Activated CD4-positive, alpha-beta T cell treated with anti-CD3 and anti-CD28 coated beads for 36 hours (primary cell): ENCODE results near the gene AGPAT4. TPM values are rescaled to one million over a fixed set of nuclear protein-coding genes. Genes with fewer than 3 reads are reported as not detected.

ENCODE experiments used
- ATAC-seq: fragments of 200-7000 bp; cut with Tn5 transposase; one replicate; pipeline ENCODE4 v1.10.0; 2021; ENCODE audit warnings: mild to moderate bottlenecking, moderate library complexity
- CTCF ChIA-PET: fragments of 350-600 bp; sonication (Branson Sonifier 250); formaldehyde crosslinking; loops from one replicate; lab custom pipeline; 2021; ENCODE audit warnings: antibody characterized with exemption; lab: Charles Lee
- POLR2A ChIA-PET: fragments of 350-600 bp; sonication (Branson Sonifier 250); formaldehyde crosslinking; loops from one replicate; lab custom pipeline; 2021; ENCODE audit warnings: antibody characterized with exemption, inconsistent platforms; lab: Charles Lee
- DNase-seq: peaks from one replicate; pipeline ENCODE4 v3.0.0-alpha.2; 2020
- H3K27ac Mint-ChIP-seq: one replicate; pipeline ENCODE4 v1.8.0; 2021; ENCODE audit warnings: mixed read lengths
- H3K27me3 Mint-ChIP-seq: one replicate; pipeline ENCODE4 v1.8.0; 2021; ENCODE audit warnings: mixed read lengths
- H3K36me3 Mint-ChIP-seq: one replicate; pipeline ENCODE4 v1.8.0; 2021; ENCODE audit warnings: low read depth, mixed read lengths
- H3K4me1 Mint-ChIP-seq: one replicate; pipeline ENCODE4 v1.8.0; 2021; ENCODE audit warnings: mixed read lengths
- H3K4me3 Mint-ChIP-seq: one replicate; pipeline ENCODE4 v1.8.0; 2021; ENCODE audit warnings: mild to moderate bottlenecking, moderate library complexity, mixed read lengths
- H3K9me3 Mint-ChIP-seq: one replicate; pipeline ENCODE4 v1.8.0; 2021; ENCODE audit warnings: low read depth, mixed read lengths
- intact Hi-C, 2 experiments: fragments of 100-400 bp; cut with DNase I in 1 of 2; cut with micrococcal nuclease in 1 of 2; formaldehyde crosslinking; loops; one replicate each; pipeline versions ENCODE4 v1.14.2 to v1.15.1; 2022 to 2024; cut with DNase I, micrococcal nuclease
- total RNA-seq, 2 experiments: library from RNA; stranded (reverse); gene quantifications; one replicate each; pipeline ENCODE4 v1.2.3, GENCODE V29; 2021

Gene AGPAT4
- total RNA-seq, 2 experiments from 2014 or later, result 4.7 to 5.0 TPM

DNA sequence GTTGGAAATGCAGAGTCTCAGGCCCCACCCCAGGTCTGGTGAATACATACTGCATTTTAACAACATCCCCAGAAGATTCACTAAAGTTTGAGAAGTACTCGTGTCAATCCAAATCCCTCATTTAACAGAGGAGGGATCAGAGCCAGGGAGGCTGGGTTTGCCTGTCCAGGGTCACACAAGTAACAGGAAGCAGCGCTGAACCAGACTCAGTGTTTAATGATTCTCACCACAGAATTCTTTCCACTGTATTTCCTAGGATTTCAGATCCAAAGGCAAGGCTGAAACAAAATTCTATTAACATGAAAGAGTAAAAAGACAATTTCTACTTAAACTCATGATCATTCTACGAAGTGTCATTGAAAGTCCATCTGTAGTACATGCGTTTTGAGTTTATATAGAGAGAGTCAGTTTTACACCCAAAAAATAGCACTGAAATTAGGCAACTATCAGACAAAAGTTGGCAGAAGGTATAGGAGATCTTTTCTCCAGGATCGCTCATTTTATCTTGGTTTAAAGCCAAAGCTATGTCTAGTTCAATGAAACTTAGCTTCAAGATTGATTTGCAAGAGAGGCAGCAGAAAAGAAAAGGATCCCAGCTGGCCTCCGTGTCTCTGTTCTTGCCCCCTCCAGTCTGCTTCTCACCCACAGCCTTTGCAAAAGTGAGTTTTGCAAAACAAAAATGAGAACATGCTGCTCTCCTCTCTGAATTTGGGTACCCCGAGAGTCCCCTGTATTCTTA is 6.0 kb upstream of the AGPAT4 start:
- CTCF ChIA-PET, result interaction anchor here (1.6 kb wide), 1 partner anchor 139 kb away, joined by 4 read pairs; no protein-coding TSS in a partner anchor
- peaks cover 3% of the 10 kb centered on the region for H3K4me1 Mint-ChIP-seq
- no peaks in the 10 kb centered on the region for H3K36me3 Mint-ChIP-seq
- DNase-seq (no peak), ATAC-seq (no peak)
- H3K27me3 Mint-ChIP-seq, result peaks cover 13% of the 10 kb centered on the region
- intact Hi-C loops, result loop anchor here (10.0 kb wide), 2 partner anchors 155 to 1305 kb away; no protein-coding TSS in a partner anchor
- POLR2A ChIA-PET, result no interaction called here
- no peak overlapping the region for H3K4me3 Mint-ChIP-seq
- peaks cover 7% of the 10 kb centered on the region for H3K9me3 Mint-ChIP-seq
- H3K27ac Mint-ChIP-seq, result no peak overlapping the region

DNA sequence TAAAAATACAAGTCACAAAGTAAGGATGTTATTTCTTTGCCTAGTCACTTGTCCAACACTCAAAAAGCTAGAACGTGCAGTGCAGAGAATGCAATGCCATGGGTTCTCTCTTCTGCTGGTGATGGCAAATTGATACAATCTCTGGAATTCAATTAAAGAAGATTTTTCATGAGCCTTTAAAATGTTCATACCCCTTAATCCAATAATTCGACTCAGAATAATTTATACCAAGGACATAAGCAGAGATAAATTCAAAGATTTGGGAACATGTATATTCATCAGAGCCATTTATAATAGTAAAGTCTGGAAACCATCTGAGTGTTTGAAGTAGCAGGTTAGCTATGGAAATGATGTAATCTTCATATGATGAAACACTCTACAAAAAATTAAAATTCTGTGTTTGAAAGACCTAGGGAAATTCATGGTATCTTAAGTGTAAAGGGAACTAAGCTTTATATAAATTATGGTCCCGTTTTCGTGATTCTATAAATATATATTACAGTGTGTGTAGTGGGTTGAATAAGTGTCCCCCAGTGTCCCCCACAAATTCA is 2.8 kb upstream of the AGPAT4 start:
- H3K4me1 Mint-ChIP-seq, result peaks cover 20% of the 10 kb centered on the region
- no peak for ATAC-seq
- intact Hi-C loops, result loop anchor here (10.0 kb wide), 2 partner anchors 152 to 1302 kb away; no protein-coding TSS in a partner anchor
- H3K36me3 Mint-ChIP-seq, result no peaks in the 10 kb centered on the region
- peaks cover 7% of the 10 kb centered on the region for H3K9me3 Mint-ChIP-seq
- no peak for DNase-seq
- H3K4me3 Mint-ChIP-seq, result no peak overlapping the region
- peaks cover 13% of the 10 kb centered on the region for H3K27me3 Mint-ChIP-seq
- ChIA-PET POLR2A (no interaction called here), CTCF (no interaction called here)
- H3K27ac Mint-ChIP-seq, result no peak overlapping the region

DNA sequence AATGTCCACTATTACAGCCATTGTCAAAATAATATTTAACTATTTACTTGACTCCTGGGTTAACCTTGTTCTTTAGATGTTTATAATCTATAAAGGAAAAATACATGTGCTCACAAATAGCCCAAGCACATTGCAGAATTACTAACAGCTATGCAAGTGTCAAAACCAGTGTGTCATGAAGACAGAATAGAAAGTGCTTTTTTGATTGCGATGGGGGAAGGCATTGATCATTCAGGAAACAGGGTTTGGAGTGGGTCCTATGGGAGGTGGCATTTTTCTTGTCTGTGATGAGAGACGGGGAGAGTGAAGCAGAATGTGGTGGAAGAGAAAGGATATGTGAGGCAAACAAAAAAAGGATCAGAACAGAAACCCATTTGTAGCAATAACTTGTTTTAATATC is 1.0 kb upstream of the AGPAT4 start:
- Mint-ChIP-seq H3K27ac (no peak overlapping the region), H3K27me3 (peaks cover 6% of the 10 kb centered on the region), H3K4me1 (peaks cover 23% of the 10 kb centered on the region), H3K9me3 (no peaks in the 10 kb centered on the region), H3K4me3 (no peak overlapping the region), H3K36me3 (peaks cover 3% of the 10 kb centered on the region)
- ChIA-PET POLR2A (no interaction called here), CTCF (no interaction called here)
- DNase-seq (no peak), ATAC-seq (no peak)
- intact Hi-C loops, result loop anchor here (1.0 to 10.0 kb wide), 8 partner anchors 39 to 1452 kb away; partner anchors contain the start of genes MAP3K4 (in 2 of the 2), PACRG (in 1 of the 2) and PRKN (in 1 of the 2)

DNA sequence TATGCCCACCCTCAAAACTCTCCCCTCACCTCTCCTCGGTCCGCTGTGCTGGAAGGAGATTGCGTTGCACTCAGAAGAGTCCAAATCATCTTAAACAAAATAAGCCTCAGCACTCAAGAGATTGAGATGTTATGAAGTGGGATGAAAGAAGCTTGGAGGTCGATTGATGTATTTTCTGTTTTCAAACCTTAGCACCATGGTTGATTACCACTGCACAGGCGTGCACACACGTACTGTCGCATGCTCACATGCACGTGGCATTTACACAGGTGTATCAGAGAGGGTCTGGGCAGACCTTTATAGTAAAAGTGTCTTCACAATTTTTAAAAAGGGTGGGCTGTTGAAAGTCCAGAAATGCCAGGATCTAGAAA is 612 bp upstream of the AGPAT4 start:
- H3K9me3 Mint-ChIP-seq, result no peaks in the 10 kb centered on the region
- CTCF ChIA-PET, result interaction anchor here (0.6 to 1.0 kb wide), 3 partner anchors 96 to 282 kb away, joined by 3 to 7 read pairs (median 3); no protein-coding TSS in a partner anchor
- H3K27me3 Mint-ChIP-seq, result peaks cover 6% of the 10 kb centered on the region
- peaks cover 23% of the 10 kb centered on the region for H3K4me1 Mint-ChIP-seq
- intact Hi-C loops, result loop anchor here (1.0 to 10.0 kb wide), 8 partner anchors 38 to 1452 kb away; partner anchors contain the start of genes MAP3K4 (in 2 of the 2), PACRG (in 1 of the 2) and PRKN (in 1 of the 2)
- peaks cover 6% of the 10 kb centered on the region for H3K36me3 Mint-ChIP-seq
- POLR2A ChIA-PET, result interaction anchor here (0.6 to 1.6 kb wide), 6 partner anchors 30 to 1132 kb away, joined by 3 to 6 read pairs (median 3); no protein-coding TSS in a partner anchor
- H3K4me3 Mint-ChIP-seq, result peak overlapping the region; percentile 70
- ATAC-seq (peak; percentile 7), DNase-seq (no peak)
- H3K27ac Mint-ChIP-seq, result peak overlapping the region; percentile 86

DNA sequence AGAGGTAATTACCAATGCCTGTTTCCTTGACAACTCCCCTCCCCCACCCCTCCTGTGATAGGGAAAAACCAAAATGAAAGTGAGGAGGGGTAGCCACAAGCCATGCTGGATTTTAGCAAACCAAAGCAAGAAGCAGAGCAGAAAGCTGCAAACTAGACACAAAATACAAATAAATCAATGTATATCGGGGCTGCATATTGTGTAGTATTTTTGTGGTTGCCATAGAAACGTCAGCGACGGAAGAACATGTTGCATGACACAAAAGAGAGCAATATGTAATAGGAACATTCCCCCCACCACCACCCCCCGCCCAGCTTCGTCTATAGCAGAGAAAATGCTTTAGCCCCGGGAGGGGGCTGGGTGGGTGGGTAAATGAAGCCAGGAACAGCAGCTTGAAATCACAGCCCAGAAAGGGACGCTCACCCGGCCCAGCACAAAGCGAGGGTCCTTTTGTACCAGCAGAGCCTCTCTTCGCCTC is 548 bp downstream of the AGPAT4 start:
- peak; percentile 49 for DNase-seq
- ChIA-PET CTCF (interaction anchor here (0.6 to 1.0 kb wide), 3 partner anchors 98 to 281 kb away, joined by 3 to 7 read pairs (median 3); no protein-coding TSS in a partner anchor), POLR2A (interaction anchor here (0.6 to 1.6 kb wide), 2 partner anchors 37 to 197 kb away, joined by 4 to 6 read pairs; no protein-coding TSS in a partner anchor)
- peak; percentile 14 for ATAC-seq
- Mint-ChIP-seq H3K4me3 (peak overlapping the region; percentile 70), H3K27ac (peak overlapping the region; percentile 86), H3K27me3 (peaks cover 6% of the 10 kb centered on the region), H3K9me3 (no peaks in the 10 kb centered on the region), H3K36me3 (peaks cover 6% of the 10 kb centered on the region), H3K4me1 (peaks cover 23% of the 10 kb centered on the region)
- intact Hi-C loops, result loop anchor here (1.0 to 10.0 kb wide), 6 partner anchors 37 to 1299 kb away; partner anchors contain the start of gene MAP3K4 (in 1 of the 2)

DNA sequence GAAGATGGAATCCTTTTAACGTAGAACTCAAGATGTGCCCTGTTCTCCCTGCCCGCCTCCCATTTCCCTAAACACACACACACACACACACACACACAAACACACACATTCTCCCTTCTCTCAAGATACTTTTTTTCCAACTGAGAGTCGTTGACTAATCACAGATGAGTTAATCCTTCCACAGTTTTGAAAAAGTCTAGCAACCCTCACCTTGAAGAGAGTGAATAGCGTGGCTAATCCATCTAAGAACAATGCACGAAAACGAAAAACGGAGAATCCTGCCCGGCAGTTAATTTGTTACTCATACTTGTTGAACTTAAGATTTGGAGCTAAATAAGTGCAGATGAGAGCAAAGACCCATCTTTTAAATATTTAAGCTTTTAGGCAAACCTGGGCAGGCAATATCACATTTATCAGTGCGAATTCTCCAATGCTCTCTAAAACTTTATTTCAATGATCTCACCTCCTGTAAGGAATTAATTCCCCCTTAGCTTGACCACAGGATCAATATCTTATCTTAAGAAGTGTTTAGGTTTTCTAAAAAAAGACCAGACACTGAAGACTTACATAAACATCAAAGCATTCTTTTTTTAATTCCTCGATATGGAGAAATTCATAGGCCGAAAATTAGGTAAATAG is 1.1 kb downstream of the AGPAT4 start:
- no peak for ATAC-seq
- ChIA-PET POLR2A (interaction anchor here (1.6 kb wide), 1 partner anchor 36 kb away, joined by 6 read pairs; no protein-coding TSS in a partner anchor), CTCF (interaction anchor here (0.6 to 0.9 kb wide), 2 partner anchors 22 to 114 kb away, joined by 3 read pairs; no protein-coding TSS in a partner anchor)
- Mint-ChIP-seq H3K27ac (peak overlapping the region; percentile 73), H3K27me3 (peaks cover 6% of the 10 kb centered on the region), H3K9me3 (no peaks in the 10 kb centered on the region), H3K36me3 (peaks cover 6% of the 10 kb centered on the region), H3K4me1 (peaks cover 23% of the 10 kb centered on the region), H3K4me3 (peak overlapping the region; percentile 70)
- DNase-seq, result no peak
- intact Hi-C loops, result loop anchor here (1.0 to 10.0 kb wide), 6 partner anchors 36 to 1298 kb away; partner anchors contain the start of gene MAP3K4 (in 1 of the 2)

DNA sequence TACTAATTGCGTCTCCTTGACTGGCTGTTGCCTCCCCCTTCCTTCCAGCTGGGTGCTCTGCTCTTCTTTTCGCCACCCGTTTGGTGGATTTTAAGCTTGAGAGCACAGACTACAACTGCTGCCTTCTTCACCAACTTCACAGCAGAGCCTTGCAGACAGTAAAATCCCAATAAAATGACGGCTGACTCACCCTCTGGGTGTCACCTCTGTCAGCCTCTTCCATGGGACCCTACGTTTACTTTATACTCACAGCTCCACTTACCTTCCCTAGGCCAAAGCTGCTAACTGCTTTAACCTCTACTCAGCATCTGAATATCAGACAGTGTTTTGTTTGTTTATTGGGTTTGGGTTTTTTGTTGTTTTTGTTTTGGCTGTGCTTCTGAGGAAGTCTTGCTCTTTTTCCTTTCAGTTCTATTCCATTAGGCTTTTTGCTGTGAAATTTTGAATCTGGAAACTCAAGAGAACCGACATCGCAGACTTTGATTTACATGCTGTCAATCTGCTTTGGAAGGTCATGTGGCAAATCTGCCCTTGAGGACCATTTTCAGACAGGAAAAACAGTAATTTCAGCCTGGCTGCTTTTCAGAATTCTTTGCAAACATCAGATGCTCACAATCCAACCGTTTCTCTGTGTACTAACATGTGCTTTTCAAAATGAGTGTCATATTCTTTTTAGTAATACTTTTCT is 2.4 kb downstream of the AGPAT4 start:
- no peak overlapping the region for H3K4me3 Mint-ChIP-seq
- peaks cover 6% of the 10 kb centered on the region for H3K27me3 Mint-ChIP-seq
- DNase-seq (no peak), ATAC-seq (no peak)
- peak overlapping the region; percentile 23 for H3K27ac Mint-ChIP-seq
- intact Hi-C loops, result loop anchor here (5.0 to 10.0 kb wide), 5 partner anchors 101 to 1297 kb away; partner anchors contain the start of gene MAP3K4 (in 1 of the 2)
- CTCF ChIA-PET, result no interaction called here
- H3K36me3 Mint-ChIP-seq, result peaks cover 6% of the 10 kb centered on the region
- H3K9me3 Mint-ChIP-seq, result no peaks in the 10 kb centered on the region
- POLR2A ChIA-PET, result no interaction called here
- peaks cover 23% of the 10 kb centered on the region for H3K4me1 Mint-ChIP-seq

DNA sequence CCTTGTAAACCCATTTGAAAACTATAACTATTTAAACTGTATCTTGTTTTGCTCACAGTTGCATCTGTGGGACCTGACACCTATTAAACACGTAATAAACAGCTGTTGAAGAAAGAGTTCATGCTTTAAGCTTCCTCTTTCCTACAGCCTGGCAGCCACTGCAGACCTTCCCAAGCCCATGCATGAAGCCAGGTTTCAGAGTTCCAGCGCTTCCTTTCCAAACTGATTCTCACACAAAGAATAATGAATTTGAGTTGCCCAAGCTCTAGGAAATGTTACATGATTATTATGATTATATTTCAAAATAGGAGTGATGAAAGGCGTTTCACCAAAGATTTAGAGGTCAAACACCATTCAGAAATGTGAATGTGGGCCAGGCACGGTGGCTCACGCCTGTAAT is 3.7 kb downstream of the AGPAT4 start:
- Mint-ChIP-seq H3K4me1 (peaks cover 26% of the 10 kb centered on the region), H3K36me3 (peaks cover 6% of the 10 kb centered on the region), H3K9me3 (no peaks in the 10 kb centered on the region), H3K4me3 (no peak overlapping the region), H3K27ac (no peak overlapping the region), H3K27me3 (peaks cover 3% of the 10 kb centered on the region)
- intact Hi-C loops, result loop anchor here (5.0 to 10.0 kb wide), 5 partner anchors 102 to 1295 kb away; partner anchors contain the start of gene MAP3K4 (in 1 of the 2)
- DNase-seq (no peak), ATAC-seq (no peak)
- ChIA-PET POLR2A (no interaction called here), CTCF (interaction anchor here (0.6 to 1.1 kb wide), 2 partner anchors 34 to 101 kb away, joined by 3 to 4 read pairs; no protein-coding TSS in a partner anchor)

DNA sequence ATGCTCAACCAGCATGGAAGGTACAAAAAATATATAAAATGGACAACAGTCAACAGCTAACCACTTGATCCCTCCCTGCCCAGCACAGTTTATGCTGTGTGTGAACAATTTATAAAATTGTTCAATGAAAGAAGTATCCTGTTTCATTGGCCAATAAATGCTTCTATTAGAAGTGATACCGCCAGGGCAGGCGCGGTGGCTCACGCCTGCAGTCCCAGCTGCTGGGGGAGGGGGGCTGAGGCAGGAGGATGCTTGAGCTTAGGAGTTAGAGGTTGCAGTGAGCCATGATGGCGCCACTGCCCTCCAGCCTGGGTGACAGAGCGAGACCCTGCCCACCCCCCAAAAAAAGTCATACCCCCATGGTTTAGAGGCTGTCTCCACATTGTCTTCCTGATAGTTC is 4.6 kb downstream of the AGPAT4 start:
- DNase-seq, result no peak
- POLR2A ChIA-PET, result no interaction called here
- CTCF ChIA-PET, result interaction anchor here (1.1 kb wide), 1 partner anchor 102 kb away, joined by 4 read pairs; no protein-coding TSS in a partner anchor
- intact Hi-C loops, result no loop called here
- peaks cover 20% of the 10 kb centered on the region for H3K4me1 Mint-ChIP-seq
- no peaks in the 10 kb centered on the region for H3K27me3 Mint-ChIP-seq
- H3K27ac Mint-ChIP-seq, result no peak overlapping the region
- H3K9me3 Mint-ChIP-seq, result no peaks in the 10 kb centered on the region
- no peak overlapping the region for H3K4me3 Mint-ChIP-seq
- no peak for ATAC-seq
- peaks cover 6% of the 10 kb centered on the region for H3K36me3 Mint-ChIP-seq

DNA sequence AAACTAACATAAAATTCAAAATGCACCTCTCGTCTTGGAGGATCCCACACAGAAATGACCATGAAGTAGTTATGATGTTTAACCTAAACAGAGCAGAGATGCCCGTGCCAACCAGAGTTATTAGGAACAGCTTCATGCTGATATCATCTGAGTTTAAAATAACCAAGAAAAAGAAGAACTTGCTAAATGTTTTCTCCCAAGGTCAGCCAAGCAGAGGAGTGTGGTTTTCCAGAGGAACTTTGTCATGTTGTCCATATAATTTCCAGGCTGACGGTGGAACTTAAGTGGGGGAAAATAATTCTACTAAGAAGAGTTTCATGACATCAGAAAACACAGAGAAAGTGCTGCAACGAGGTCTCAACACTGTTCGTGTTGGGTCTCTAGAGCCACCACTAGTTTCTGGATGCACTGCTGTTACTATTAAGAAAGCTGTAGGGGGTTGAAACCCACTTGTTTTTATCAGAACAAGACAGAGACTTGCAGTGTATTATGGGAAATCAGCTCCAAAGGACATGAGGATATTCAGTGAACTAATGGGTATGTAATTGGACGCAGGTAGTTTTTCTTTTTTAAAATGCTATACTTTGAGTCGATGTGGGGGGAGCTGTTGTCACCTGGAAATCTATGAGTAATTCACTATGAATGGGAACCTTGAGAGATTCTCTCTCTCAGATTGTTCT is 5.2 kb downstream of the AGPAT4 start:
- CTCF ChIA-PET, result interaction anchor here (1.1 to 1.2 kb wide), 2 partner anchors 31 to 103 kb away, joined by 3 to 4 read pairs; no protein-coding TSS in a partner anchor
- no peak for ATAC-seq

More for the DNA sequence above, 5.2 kb downstream of the AGPAT4 start:
- POLR2A ChIA-PET, result no interaction called here
- no peaks in the 10 kb centered on the region for H3K27me3 Mint-ChIP-seq
- no peak for DNase-seq
- no peaks in the 10 kb centered on the region for H3K9me3 Mint-ChIP-seq
- intact Hi-C loops, result no loop called here
- H3K36me3 Mint-ChIP-seq, result peaks cover 6% of the 10 kb centered on the region
- H3K27ac Mint-ChIP-seq, result no peak overlapping the region
- H3K4me1 Mint-ChIP-seq, result peaks cover 18% of the 10 kb centered on the region
- no peak overlapping the region for H3K4me3 Mint-ChIP-seq
